Measurements from ENCODE around the gene SEMA4G. TPM values are rescaled to one million over a fixed set of nuclear protein-coding genes. Genes with fewer than 3 reads are reported as not detected.

SEMA4G gene
- total and polyA plus RNA-seq, 2 of the 13 experiments (the other 11 are each of a cell fraction or from before 2014, with no cell fraction given): 46.2 to 207 TPM

GRCh38 chr10:100998991-100999741 is 29.9 kb downstream of the SEMA4G start (continued):
- peak; percentile 77 for TF ChIP-seq ZNF224 (CRISPR knock-in tag; IDR thresholded peaks at IDR 0.05)
- TF ChIP-seq CEBPG (CRISPR knock-in tag; IDR thresholded peaks at IDR 0.05): no peak
- 0 out of 2 replicates have a peak, but pooled peaks have one; percentile 38 for TF ChIP-seq ZBTB7A (CRISPR knock-in tag; IDR thresholded peaks at IDR 0.05)
- no peak for TF ChIP-seq TOE1 (CRISPR knock-in tag; IDR thresholded peaks at IDR 0.05)
- TF ChIP-seq ZNF550 (CRISPR knock-in tag; IDR thresholded peaks at IDR 0.05; ENCODE audit: borderline replicate concordance): no peak
- TF ChIP-seq NR2F1 (CRISPR knock-in tag; IDR thresholded peaks at IDR 0.05): peak in 1 of 2 experiments; percentile 39; a peak in 1 of 4 replicates
- TF ChIP-seq, protein P1, sequence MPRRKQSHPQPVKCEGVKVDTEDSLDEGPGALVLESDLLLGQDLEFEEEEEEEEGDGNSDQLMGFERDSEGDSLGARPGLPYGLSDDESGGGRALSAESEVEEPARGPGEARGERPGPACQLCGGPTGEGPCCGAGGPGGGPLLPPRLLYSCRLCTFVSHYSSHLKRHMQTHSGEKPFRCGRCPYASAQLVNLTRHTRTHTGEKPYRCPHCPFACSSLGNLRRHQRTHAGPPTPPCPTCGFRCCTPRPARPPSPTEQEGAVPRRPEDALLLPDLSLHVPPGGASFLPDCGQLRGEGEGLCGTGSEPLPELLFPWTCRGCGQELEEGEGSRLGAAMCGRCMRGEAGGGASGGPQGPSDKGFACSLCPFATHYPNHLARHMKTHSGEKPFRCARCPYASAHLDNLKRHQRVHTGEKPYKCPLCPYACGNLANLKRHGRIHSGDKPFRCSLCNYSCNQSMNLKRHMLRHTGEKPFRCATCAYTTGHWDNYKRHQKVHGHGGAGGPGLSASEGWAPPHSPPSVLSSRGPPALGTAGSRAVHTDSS (CRISPR knock-in tag; conservative IDR thresholded peaks at IDR 0.05): no peak
- TF ChIP-seq SNAI1 (CRISPR knock-in tag; IDR thresholded peaks at IDR 0.05; ENCODE audit: borderline replicate concordance): 0 out of 2 replicates have a peak, but pooled peaks have one; percentile 54
- TF ChIP-seq SRSF9 (IDR thresholded peaks at IDR 0.05; ENCODE audit: borderline replicate concordance, insufficient read depth, low read depth, low read length, poor library complexity, severe bottlenecking): no peak
- TF ChIP-seq, protein P2, sequence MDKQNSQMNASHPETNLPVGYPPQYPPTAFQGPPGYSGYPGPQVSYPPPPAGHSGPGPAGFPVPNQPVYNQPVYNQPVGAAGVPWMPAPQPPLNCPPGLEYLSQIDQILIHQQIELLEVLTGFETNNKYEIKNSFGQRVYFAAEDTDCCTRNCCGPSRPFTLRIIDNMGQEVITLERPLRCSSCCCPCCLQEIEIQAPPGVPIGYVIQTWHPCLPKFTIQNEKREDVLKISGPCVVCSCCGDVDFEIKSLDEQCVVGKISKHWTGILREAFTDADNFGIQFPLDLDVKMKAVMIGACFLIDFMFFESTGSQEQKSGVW (CRISPR knock-in tag; IDR thresholded peaks at IDR 0.05; ENCODE audit: borderline replicate concordance): no peak
- TF ChIP-seq PRPF4 (IDR thresholded peaks at IDR 0.05; ENCODE audit: low read depth, low read length, poor library complexity, severe bottlenecking): no peak
- TF ChIP-seq NRL (CRISPR knock-in tag; IDR thresholded peaks at IDR 0.05; ENCODE audit: borderline replicate concordance): no peak; the same call in 1 of the 2 replicates
- no peak for TF ChIP-seq ZHX1 (CRISPR knock-in tag; IDR thresholded peaks at IDR 0.05; ENCODE audit: low read depth)
- TF ChIP-seq ZNF615 (CRISPR knock-in tag; IDR thresholded peaks at IDR 0.05; ENCODE audit: borderline replicate concordance): no peak
- TF ChIP-seq TBL1XR1 (IDR thresholded peaks at IDR 0.05; ENCODE audit: borderline replicate concordance, low read length, partially characterized antibody): no peak
- no peak for TF ChIP-seq ZNF572 (CRISPR knock-in tag; IDR thresholded peaks at IDR 0.05)
- TF ChIP-seq ARNT (IDR thresholded peaks at IDR 0.05): no peak
- no peak; the same call in 1 of the 2 replicates for TF ChIP-seq ATF3 (CRISPR knock-in tag; IDR thresholded peaks at IDR 0.05)
- TF ChIP-seq ZBTB14 (CRISPR knock-in tag; IDR thresholded peaks at IDR 0.05): peak; percentile 86
- no peak for TF ChIP-seq NFIC (IDR thresholded peaks at IDR 0.05; ENCODE audit: low read length)
